ENCODE data around the gene ARPC1B.
"Not testable (repeated sequence)": the region's sequence is repeated elsewhere in the genome, so short reads cannot be mapped to it uniquely, and the experiment has no call there.

The ARPC1B gene

GRCh38 chr7:99331002-99331401 lies 43.5 kb upstream of the ARPC1B start:
- TF ChIP-seq, protein P1, sequence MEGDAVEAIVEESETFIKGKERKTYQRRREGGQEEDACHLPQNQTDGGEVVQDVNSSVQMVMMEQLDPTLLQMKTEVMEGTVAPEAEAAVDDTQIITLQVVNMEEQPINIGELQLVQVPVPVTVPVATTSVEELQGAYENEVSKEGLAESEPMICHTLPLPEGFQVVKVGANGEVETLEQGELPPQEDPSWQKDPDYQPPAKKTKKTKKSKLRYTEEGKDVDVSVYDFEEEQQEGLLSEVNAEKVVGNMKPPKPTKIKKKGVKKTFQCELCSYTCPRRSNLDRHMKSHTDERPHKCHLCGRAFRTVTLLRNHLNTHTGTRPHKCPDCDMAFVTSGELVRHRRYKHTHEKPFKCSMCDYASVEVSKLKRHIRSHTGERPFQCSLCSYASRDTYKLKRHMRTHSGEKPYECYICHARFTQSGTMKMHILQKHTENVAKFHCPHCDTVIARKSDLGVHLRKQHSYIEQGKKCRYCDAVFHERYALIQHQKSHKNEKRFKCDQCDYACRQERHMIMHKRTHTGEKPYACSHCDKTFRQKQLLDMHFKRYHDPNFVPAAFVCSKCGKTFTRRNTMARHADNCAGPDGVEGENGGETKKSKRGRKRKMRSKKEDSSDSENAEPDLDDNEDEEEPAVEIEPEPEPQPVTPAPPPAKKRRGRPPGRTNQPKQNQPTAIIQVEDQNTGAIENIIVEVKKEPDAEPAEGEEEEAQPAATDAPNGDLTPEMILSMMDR (IDR thresholded peaks at IDR 0.05; ENCODE audit: low read depth, low read length, missing control alignments) = no peak
- Histone ChIP-seq H3K27me3 (replicated peaks) (no peaks in the 10 kb centered on the region), H3K27ac (peak overlapping the region; percentile 82), H3K36me3 (replicated peaks) (peaks cover 30% of the 10 kb centered on the region), H3K4me3 (ENCODE audit: low read depth, low read length) (no peak overlapping the region)
- in situ Hi-C loops (cut with HindIII; ENCODE audit: low pct_ligation_motif_present, low sequenced_read_pairs) = no loop called here
- peak; percentile 23 for DNase-seq

DNA sequence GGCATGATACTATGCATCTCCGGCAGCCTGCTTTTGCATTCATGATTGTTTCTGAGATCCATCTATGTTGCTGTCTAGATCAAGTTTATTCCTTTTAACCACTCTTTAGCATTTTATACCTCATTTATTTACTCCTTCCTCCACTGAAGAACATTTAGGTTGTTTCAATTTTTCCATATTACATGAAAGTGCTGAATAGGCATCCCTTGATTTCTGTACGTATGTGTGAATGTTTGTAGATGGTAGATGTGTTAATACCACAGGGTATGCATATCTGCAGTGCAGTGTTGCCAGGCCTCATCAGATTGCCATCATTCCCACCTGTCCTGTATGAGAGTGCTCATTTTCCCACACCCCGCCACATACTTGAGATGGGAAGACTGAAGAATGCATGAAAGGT lies 34.9 kb upstream of the ARPC1B start:
- H3K4me3 ChIP-seq (ENCODE audit: low read depth, low read length) = no peak overlapping the region
- DNase-seq = no peak
- H3K27me3 ChIP-seq (replicated peaks) = no peaks in the 10 kb centered on the region
- H3K36me3 ChIP-seq (replicated peaks) = peaks cover 79% of the 10 kb centered on the region
- TF ChIP-seq, protein P1 (IDR thresholded peaks at IDR 0.05; ENCODE audit: low read depth, low read length, missing control alignments) = no peak
- H3K27ac ChIP-seq = no peak overlapping the region
- in situ Hi-C loops (cut with HindIII; ENCODE audit: low pct_ligation_motif_present, low sequenced_read_pairs) = no loop called here

DNA sequence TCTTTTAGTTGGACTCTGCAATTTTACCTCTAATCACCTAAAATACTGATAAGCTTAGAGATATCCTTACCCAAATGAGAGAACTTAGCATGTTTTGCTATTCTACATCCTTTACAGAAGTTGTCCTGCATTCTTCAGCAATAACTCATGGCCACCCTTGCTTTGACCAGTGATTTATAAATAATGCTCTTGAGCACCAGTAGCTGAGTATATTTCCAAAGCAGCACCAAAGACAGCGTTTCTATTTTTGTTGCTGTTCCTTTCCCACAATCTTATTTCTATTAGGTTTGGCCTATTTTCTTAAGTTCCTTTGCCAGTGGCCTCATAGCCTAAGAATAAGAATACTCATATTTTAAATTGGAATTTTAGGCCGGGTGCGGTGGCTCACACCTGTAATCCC lies 33.9 kb upstream of the ARPC1B start:
- TF ChIP-seq, protein P1 (IDR thresholded peaks at IDR 0.05; ENCODE audit: low read depth, low read length, missing control alignments) = no peak
- H3K4me3 ChIP-seq (ENCODE audit: low read depth, low read length) = no peak overlapping the region
- no peaks in the 10 kb centered on the region for H3K27me3 ChIP-seq (replicated peaks)
- peak; percentile 48 for DNase-seq
- H3K36me3 ChIP-seq (replicated peaks) = peaks cover 76% of the 10 kb centered on the region
- in situ Hi-C loops (cut with HindIII; ENCODE audit: low pct_ligation_motif_present, low sequenced_read_pairs) = no loop called here
- H3K27ac ChIP-seq = no peak overlapping the region

DNA sequence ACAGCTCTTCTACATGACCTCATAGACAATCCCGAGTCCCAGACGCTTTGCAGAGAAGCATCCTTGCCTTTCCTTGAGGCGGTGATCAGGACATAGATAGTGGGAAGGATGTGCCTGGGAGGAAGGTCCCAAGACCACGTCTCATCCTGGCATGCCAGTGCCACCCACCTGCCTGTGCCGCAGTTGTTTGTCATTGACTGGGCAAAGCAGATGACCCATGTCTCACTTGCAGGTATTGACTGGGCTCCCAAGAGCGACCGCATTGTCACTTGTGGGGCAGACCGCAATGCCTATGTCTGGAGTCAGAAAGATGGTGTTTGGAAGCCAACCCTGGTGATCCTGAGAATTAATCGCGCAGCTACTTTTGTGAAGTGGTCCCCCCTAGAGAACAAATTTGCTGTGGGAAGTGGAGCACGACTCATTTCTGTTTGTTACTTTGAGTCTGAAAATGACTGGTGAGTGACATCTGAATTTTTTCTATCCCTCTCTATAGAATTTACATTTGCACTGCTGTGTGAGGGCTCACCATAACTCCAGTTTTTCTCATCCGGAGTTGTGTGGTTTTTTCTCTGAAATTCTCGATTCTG lies 30.4 kb upstream of the ARPC1B start:
- in situ Hi-C loops (cut with HindIII; ENCODE audit: low pct_ligation_motif_present, low sequenced_read_pairs) = no loop called here
- TF ChIP-seq, protein P1 (IDR thresholded peaks at IDR 0.05; ENCODE audit: low read depth, low read length, missing control alignments) = no peak
- H3K4me3 ChIP-seq (ENCODE audit: low read depth, low read length) = no peak overlapping the region
- H3K27me3 ChIP-seq (replicated peaks) = no peaks in the 10 kb centered on the region
- no peak for DNase-seq
- no peak overlapping the region for H3K27ac ChIP-seq
- peaks cover 68% of the 10 kb centered on the region for H3K36me3 ChIP-seq (replicated peaks)

DNA sequence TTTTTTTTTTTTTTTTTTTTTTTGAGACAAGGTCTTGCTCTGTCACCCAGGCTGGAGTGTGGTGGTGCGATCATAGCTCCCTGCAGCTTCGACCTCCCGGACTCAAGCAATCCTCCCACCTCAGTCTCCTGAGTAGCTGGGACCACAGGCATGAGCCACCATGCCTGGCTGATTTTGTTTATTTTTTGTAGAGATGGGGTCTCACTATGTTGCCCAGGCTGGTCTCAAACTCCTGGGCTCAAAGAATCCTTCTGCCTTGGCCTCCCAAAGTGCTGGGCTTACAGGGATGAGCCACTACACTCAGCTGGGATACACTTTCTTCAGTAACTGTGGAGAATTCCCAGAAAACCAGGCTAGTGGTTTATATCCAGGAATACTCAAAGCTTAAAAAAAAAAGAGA lies 23.9 kb upstream of the ARPC1B start:
- H3K4me3 ChIP-seq (ENCODE audit: low read depth, low read length); H3K27ac ChIP-seq; H3K27me3 ChIP-seq (replicated peaks); in situ Hi-C loops (cut with HindIII; ENCODE audit: low pct_ligation_motif_present, low sequenced_read_pairs); DNase-seq: not testable (repeated sequence)
- peaks cover 75% of the 10 kb centered on the region for H3K36me3 ChIP-seq (replicated peaks)

- in situ Hi-C loops (cut with HindIII; ENCODE audit: low pct_ligation_motif_present, low sequenced_read_pairs) = no loop called here
- no peak for DNase-seq
- TF ChIP-seq, protein P1 (IDR thresholded peaks at IDR 0.05; ENCODE audit: low read depth, low read length, missing control alignments) = no peak
- Histone ChIP-seq H3K4me3 (ENCODE audit: low read depth, low read length) (no peak overlapping the region), H3K27me3 (replicated peaks) (no peaks in the 10 kb centered on the region), H3K27ac (no peak overlapping the region), H3K36me3 (replicated peaks) (peaks cover 76% of the 10 kb centered on the region)
These were observed 22.3 kb upstream of the ARPC1B start for GRCh38 chr7:99352247-99352646.
